ELR (cell line): ENCODE data around the gene AIMP1.

ENCODE experiments used
- DNase-seq: peaks from one replicate; pipeline ENCODE4 v3.0.0-alpha.2; 2015; ENCODE audit warnings: low read depth

AIMP1 gene

DNA sequence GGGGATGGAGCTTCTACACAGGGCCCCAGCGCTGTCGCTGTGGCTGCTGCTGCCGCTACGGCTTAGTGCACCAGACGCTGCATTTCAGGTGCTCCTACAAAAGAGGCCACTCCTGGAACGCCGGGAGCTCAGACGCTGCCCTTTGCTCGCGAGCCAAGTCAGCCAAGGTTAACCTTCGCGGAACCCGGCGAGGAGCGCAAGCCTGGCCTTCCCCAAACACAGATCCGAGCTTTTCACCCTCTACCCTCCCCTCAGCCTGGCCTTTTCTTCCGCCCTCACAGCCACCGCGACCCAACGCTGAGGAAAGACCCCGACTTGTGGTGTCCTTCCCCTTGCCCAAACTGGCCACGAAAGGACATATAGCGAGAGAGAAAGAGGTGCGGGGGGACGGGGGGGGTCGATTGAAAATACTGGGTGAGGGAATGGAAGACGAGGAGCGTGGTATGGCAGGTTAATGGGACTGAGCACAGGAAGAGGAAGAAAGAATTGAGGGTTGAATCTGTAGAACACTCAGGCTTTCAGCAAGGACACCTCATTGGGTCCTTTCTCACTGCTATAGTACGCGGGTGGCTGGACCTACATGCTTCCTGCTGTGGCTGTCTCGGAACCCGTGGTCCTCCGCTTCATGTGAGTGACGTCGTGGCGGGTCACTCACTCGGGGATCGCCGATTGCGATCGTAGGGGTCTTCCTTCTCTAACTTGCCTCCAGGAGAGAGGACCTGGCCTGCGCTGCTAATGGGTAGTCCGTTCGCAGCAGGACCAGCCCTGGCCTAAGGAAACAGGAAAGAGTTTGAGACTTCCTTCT, at the start of gene AIMP1, which contains the start of gene TBCK:
AIMP1 (plus strand) TSS at position 583 of the 805 bp plus-strand sequence. CDS start 8,460 bp downstream, outside the sequence.
TBCK (minus strand) TSS at position 242 of the 805 bp plus-strand sequence. CDS start 7,249 bp downstream, outside the sequence.
- DNase-seq = peak; percentile 92

DNA sequence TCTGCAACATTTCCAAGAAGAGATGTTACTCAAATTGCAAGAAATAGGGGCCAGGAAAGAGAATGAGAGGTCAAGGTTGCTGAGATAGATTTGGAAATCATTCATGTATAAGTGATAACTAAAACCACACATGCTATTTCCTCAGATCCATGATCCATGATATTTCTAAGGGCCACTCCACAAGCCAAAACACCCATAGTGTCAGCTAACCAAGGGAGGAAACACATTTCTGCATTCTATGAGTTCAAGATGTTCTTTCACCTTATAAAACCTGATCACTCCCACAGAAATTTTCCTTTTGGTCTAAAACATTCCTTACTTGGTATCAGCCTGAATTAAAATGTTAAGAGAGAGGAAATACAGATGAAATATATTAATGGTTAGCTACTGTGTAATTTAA, 47.6 kb upstream of the AIMP1 start:
- no peak for DNase-seq

DNA sequence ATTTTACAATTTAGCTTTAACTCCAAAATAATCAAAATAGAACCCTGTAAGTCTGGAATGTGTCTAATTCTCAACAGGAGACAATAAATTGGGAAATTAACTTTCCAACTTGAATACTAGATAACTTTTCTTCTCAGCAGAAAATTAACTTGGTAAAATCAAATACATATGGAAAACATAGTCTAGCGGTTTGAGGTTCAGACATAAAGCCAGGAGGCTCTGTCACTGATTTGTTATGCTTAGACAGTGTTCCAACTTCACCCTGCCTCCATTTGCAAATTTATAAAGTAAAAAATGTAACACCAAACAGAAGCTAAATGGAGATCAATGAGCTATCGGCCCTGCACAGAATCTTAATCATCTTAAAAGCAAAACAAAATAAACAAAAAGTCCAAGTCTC, 46.6 kb upstream of the AIMP1 start:
- DNase-seq = no peak

DNA sequence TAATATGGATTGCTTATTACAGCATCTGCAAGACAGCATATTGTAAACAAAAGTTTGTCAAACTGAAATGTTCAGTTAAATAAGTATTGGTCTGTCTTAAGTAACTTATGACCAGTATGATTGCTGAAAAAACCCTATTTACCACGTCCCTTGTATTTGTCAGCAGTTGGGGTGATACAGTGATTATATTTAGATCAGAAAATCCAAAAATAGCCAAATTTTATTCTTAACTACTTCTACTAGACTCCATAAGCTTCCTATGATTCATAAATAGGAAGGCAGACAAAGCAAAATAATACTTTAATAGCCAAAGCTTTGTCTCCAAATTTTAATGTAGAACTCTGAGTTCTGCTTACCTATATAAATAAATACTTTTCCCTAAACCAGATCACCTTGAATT, 45.6 kb upstream of the AIMP1 start:
- DNase-seq = no peak

DNA sequence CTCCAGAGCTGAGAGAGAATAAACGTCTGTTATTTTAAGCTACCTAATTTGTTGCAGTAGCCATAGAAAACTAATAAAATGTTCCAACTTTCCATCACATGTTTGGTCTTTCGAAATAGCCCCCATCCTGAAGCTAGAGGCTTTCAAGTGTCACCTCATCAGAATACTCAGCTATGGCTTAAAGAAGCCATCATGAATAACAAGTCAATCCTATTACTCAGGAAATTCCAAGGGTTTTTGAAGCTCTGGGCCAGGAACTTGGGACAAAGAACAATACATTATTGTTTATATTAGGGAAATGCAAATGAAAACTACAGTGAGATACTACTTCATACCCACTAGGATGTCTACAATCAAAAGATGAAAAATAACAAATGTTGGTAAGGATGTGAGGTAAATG, 42.5 kb upstream of the AIMP1 start:
- peak; percentile 55 for DNase-seq

DNA sequence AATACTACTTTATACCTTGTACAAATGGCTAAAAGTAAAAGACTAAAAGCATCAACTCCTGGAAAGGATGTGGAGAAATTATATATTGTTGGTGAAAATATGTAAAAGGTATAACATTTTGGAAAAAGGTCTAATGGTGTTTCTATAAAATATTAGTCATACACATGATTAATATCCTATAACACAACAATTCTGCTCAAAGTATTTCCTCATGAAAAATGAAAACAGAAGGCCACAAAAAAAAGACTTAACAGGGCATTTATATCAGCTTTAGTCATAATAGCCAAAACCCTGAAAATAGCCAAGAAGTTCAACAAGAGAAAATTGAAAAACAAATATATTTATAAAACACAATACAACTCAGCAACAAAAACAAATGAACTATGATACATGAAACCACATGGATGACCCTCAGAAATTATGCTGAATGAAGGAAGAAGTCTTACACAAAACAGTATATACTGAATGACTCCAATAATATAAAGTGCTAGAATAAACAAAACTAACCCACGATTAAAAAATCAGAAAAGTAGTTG, 39.1 kb upstream of the AIMP1 start:
- DNase-seq = peak; percentile 37

DNA sequence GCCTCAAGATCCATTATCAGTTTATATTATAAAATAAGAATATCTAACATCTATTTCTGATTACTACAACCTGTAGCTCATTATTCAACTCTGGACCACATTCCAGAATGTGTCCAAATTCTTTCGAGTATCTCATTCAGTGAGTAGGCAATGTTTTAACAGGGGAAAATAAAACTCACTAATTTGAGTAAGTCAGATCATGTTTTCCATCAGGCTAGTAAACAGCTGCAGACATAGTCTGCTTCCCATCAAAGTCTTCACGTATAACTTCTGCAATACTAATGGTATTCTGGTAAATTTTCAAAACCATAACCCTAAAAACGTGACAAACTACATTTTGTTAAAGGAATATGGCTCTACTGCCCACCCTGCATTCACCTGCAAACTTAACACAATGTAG, 32.1 kb upstream of the AIMP1 start:
- no peak for DNase-seq

DNA sequence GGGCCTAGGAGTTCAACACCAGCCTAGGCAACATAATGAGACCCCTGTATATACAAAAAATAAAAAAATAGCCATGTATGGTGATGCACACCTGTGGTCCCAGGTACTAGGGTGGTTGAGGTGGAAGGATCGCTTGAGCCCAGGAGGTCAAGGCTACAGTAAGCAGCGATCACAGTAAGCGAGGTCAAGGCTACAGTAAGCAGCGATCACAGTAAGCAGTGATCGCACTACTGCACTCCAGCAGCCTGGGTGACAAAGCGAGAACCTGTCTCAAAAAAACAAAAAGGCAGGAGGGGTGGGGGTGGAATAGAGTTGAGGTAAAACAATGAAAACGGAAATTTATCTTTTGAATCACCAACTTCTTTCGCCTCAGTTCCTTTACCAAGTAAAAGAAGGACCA, 29.7 kb upstream of the AIMP1 start:
- DNase-seq = no peak

DNA sequence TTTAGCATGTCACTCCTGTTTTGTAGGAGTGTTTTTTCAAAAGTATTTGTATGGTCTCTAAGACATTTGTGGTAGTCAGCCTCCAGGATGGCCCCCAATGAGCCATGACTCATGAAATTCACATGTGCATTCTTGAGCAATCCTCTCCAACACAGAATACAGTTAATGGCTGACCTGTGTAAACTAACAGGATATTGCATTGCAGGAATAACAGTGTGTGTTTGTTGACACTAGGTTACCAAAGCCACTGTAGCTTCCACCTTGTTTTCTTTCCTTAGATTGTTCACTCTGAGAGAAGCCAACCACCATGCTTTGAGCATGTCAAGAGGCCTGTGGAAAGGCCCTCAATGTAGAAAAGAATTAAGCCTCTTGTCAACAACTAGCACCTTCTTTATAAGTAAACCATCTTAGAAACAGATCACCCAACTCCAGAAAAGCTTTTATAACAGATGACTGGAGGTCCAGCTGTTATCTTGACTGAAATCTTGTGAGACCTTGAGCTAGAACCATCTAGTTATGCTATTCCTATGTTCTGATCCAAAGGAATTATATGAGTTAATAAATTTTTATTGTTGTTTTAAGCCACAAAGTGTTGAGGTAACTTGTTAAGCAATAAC, 28.9 kb upstream of the AIMP1 start:
- DNase-seq = peak; percentile 88

DNA sequence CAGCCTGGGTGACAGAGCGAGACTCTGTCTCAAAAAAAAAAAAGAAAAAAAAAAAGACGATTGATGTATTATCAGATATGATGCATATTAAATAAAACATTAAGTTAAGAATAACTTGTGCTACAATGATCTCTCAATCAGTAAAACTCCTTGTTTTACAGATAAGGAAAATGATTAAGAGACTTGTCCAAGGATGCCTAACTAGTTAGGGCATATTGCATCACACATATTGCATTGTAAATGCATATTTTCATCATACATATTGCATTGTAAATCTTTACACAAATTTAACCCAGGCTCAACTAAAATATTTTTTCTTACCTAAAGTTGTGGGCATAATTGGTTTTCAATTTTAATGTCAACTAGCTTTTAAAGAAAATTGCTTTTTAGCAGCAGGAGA, 26.6 kb upstream of the AIMP1 start:
- no peak for DNase-seq

DNA sequence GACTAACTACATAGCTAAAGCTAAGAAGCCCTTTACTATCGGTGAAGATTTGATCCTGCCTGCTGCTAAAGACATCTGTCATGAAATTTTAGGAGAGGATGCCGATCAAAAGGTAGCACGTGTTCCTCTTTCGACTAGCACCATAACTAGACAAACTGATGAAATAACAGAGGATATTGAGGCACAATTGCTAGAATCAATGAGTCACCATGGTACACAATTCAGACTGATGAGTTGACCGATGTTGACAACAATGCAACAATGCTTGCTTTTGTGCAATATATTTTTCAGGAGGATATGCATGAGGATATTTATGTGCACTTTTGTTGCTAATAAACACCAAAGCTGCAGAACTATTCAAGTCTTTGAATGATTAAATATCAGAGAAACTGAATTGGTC, 24.7 kb upstream of the AIMP1 start:
- DNase-seq = peak; percentile 41

DNA sequence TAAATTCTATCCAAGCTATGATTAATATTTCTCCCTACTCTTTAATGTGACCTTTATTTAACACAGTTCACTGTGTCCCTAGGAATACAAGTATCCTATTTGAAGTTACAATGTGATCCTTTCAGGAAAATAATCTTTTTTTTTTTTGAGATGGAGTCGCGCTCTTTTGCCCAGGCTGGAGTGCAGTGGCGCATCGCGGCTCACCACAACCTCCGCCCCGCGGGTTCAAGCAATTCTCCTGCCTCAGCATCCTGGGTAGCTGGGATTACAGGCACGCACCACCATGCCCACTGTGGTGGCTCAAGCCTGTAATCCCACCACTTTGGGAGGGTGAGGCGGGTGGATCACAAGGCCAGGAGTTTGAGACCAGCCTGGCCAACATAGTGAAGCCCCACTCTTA, 22.3 kb upstream of the AIMP1 start:
- no peak for DNase-seq

DNA sequence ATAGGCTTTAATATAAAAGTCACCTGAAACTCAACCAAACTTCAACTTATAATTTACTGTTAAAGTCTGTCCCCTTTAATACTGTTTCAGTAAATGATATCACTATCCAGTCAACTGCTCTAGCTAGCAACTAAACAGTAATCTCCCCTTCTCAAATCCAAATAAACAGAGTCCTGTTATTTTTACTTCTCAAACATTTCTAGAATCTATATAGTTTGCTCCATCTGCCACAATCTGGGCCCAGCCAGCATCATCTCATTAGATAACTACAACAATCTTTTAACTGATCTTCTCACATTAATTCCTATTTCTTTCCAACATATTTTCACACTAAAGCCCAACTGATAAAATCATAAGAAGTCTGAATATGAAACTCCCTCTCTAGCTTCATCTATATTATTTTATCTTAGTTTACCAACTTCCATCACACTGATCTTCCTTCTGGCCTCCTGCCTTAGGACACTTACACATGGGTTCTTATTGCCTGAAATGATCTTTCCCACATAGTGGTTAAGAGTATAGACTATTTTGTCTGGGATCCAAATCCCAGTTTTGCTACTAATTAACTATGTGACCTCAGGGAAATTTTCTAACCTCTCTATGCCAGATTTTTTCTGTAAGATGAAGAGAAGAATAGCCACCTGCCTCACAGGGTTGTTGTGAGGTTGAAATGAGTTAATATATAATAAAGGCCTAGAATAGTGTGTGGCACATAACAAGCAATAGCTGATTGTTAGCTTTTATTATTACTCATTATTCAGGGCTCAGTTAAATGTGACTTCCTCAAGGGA, 18.9 kb upstream of the AIMP1 start:
- no peak for DNase-seq

DNA sequence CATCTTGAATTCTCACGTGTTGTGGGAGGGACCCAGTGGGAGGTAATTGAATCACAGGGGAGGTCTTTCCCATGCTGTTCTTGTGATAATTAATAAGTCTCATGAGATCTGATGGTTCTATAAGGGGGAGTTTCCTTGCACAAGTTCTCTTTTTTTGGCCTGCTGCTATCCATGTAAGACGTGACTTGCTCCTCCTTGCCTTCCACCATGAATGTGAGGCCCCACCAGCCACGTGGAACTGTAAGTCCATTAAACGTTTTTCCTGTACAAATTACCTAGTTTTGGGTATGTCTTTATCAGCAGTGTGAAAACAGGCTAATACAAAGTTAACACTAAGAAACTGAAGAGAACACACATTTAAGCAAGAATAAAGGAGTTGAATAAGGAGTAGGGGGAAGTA, 16.4 kb upstream of the AIMP1 start:
- no peak for DNase-seq

DNA sequence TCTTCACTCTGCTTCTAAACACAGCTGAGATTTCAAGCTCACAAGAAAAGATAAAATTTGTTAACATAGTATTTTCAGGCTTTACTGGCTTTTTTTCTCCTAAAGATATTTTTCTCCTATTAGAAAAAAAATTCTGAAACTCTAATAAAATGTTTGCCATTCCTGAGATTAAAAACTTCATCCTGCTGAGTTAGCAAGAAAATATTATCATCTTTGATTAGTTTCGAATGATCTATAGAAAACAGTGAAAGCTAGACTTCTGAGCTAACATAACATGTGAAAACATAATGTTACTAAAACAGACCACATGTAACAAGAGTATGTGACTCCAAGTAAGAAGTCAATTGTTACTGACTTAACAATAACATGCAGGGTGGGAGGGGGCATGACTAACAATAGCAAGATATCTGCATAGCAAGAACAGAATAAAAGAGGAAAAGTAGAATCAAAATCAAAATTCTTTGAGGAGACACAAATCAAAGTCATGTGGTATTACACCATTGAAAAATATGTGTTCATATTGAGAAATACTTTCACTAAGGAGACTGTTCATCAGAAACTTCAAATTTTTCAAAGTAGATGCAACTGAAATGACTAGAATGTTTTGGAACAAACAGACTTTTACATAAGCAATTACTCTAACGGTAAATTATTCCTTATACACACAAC, 14.8 kb upstream of the AIMP1 start:
- no peak for DNase-seq

DNA sequence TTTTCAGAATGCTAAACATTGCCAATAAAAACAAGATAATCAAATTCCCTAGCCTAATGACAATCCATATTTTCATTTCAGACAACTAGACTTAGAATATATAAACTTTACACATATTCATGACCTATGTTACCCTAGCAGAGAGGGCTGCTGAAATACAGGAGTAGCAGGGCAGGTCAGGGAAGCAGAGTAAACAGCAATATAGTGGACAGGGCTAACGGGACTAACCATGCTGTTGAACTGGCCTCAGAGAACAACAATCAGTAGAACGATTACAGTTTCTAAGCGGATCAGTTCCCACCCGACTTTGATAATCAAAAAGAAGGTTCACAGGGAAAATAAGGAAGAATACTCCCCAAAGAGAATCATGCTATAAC, 14.3 kb upstream of the AIMP1 start:
- DNase-seq = no peak

DNA sequence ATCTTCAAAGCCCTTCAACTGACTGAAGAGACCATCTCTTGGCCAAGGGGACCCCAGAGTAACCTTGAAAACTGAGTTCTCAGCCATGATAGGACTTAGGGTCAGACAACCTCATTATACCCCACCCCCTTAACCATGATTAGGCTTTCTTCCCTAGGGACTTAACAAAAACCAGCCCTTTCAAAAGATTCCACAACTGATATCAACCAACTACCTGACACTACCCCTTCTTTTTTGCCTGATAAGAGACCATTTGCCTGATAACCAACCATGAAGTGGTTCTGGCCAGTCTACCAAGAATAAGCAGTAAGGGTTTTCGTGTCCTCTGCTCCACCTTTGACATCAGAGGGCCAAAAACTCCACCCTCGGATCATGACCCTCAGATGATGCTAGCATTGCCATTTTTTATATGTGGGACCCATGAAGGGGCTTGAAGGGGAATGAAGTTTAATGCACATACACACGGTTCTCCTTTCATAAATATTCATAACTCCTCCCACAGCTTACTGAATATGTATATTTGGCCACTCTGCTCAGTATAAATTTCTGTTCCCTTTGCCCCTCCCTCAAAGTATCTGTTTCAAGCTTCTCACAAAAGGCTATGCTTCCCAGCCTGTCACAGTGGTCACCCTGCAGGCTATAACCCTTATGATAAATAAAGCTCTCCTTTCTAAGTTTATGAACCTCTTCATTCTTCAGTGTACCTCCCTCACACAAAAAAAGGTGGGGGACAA, 12.6 kb upstream of the AIMP1 start:
- no peak for DNase-seq

DNA sequence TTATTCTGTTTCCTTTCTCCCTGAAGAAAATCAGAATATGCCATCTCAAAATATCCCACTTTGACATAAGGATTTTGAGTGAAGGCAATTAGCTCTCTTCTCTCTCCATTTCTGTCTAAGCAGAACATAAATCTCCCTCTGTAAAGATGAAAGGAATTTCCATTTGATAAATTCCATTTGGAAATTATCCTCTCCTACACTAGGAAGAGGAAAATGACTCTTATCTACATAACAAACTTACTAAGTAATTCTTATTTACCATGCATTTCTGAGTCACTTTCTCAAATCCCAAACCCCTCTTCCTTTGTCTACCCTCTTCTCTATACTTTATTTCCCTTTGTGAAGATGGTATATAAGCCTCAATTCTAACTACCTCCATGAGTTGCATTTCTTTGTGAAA, 11.7 kb upstream of the AIMP1 start:
- no peak for DNase-seq

DNA sequence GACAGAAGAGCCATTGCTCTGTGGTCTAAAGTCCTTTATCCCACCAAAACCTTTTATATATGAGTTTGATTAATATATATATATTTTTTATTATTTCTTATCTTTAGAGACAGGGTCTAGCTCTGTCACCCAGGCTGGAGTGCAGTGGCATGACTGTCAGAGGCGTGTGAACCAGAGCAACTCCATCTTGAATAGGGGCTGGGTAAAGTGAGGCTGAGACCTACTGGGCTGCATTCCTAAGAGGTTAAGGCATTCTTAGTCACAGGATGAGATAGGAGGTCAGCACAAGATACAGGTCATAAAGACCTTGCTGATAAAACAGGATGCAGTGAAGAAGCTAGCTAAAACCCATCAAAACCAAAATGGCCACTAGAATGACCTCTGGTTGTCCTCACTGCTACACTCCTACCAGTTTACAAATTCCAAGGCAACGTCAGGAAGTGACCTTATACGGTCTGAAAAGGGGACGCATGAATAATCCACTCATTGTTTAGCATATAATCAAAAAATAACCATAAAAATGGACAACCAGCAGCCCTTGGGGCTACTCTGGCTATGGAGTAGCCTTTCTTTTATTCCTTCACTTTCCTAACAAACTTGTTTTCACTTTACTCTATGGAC, 10.8 kb upstream of the AIMP1 start:
- DNase-seq = no peak

DNA sequence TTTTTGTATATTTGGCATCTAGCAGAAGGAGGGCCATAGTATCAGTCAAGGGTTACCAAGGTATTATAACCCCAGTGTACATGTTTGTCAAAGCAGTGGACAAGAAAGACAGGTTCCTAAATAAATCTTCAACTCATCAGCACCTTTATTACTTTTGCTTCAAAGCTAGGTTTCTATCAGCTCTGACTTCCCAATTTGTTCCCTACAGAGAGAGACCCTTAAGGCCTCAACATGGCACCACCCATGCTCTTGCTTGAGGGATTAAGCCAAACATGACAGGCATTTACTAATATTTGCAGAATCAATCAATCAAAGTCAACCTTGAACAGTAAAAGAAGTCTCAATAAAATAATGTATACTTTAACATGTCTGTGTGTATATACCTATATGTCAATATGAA, 9.8 kb upstream of the AIMP1 start:
- DNase-seq = no peak

DNA sequence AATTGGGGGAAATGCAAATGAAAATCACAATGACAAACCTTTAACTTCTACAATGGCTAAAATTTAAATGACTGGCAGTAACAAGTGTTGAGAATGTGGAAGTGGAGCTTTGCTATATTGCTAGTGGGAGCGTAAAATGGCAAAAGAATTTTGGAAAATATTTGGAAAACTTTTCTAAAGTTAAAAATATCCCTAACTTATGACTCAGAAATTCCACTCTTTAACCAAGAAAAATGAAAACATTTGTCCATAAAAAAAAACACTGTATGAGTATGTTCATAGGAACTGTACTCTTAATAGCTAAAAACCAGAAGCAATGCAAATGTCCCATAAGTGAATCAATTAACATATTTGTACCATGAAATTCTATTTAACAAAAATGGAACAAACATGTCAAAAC, 4.0 kb upstream of the AIMP1 start:
- DNase-seq = no peak
